Subcutaneous adipose tissue (tissue), 4 donors: ENCODE data around the gene ANKRD12. TPM values are rescaled to one million over a fixed set of nuclear protein-coding genes. Genes with fewer than 3 reads are reported as not detected.

Source experiments
- CTCF ChIP-seq: fragments of 450-650 bp; IDR thresholded peaks from one replicate; pipeline ENCODE4 v1.5.1; 2016; ENCODE audit warnings: low read depth, mild to moderate bottlenecking, control low read depth, antibody characterized with exemption, moderate library complexity
- total RNA-seq, 4 donors: library from RNA; depleted of rRNA; stranded (reverse); fragments of >200 nt; gene quantifications; one replicate each; pipeline ENCODE4 v1.1.0, GENCODE V29; 2016

ANKRD12 gene
- total RNA-seq, 4 donors from 2014 or later: 38.6 to 99.5 (median 65.4) TPM

GRCh38 chr18:9095297-9096006 is 41.1 kb upstream of the ANKRD12 start:
- no peak for TF ChIP-seq CTCF

- TF ChIP-seq CTCF: no peak
Measured at GRCh38 chr18:9096007-9096371, 40.6 kb upstream of the ANKRD12 start.

GRCh38 chr18:9096685-9097084 is 39.9 kb upstream of the ANKRD12 start:
- no peak for TF ChIP-seq CTCF

GRCh38 chr18:9097349-9097748 is 39.2 kb upstream of the ANKRD12 start:
- no peak for TF ChIP-seq CTCF

- TF ChIP-seq CTCF: no peak
Measured at GRCh38 chr18:9100796-9101195, 35.8 kb upstream of the ANKRD12 start.

- no peak for TF ChIP-seq CTCF
Measured at GRCh38 chr18:9101730-9102507, 34.7 kb upstream of the ANKRD12 start.

GRCh38 chr18:9102508-9103375 is 33.8 kb upstream of the ANKRD12 start, which contains the start of gene NDUFV2:
NDUFV2 (plus strand) TSS chr18:9102699; CDS start chr18:9102744, 45 bp downstream.
- no peak for TF ChIP-seq CTCF
